ENCODE measurements around the gene ADAMTSL5.

Gene ADAMTSL5

GRCh38 chr19:1466018-1466460 is 46.8 kb downstream of the ADAMTSL5 start:
- DNase-seq (ENCODE audit: low spot score) = no peak

- no peak for DNase-seq (ENCODE audit: low spot score)
Observed at GRCh38 chr19:1465191-1466016, 47.4 kb downstream of the ADAMTSL5 start.

- no peak for DNase-seq (ENCODE audit: low spot score)
Observed at GRCh38 chr19:1461862-1462261, 51.0 kb downstream of the ADAMTSL5 start.

GRCh38 chr19:1460033-1460995 is 52.5 kb downstream of the ADAMTSL5 start:
- no peak for DNase-seq (ENCODE audit: low spot score)

- DNase-seq (ENCODE audit: low spot score) = no peak
Observed at GRCh38 chr19:1459479-1459878, 53.3 kb downstream of the ADAMTSL5 start.

- DNase-seq (ENCODE audit: low spot score) = no peak
Observed at GRCh38 chr19:1457892-1458291, 54.9 kb downstream of the ADAMTSL5 start.

- no peak for DNase-seq (ENCODE audit: low spot score)
Observed at GRCh38 chr19:1457031-1457739, 55.6 kb downstream of the ADAMTSL5 start.

GRCh38 chr19:1456121-1456900 is 56.5 kb downstream of the ADAMTSL5 start:
- no peak for DNase-seq (ENCODE audit: low spot score)

- DNase-seq (ENCODE audit: low spot score) = peak; percentile 67
Observed at GRCh38 chr19:1455336-1456120, 57.3 kb downstream of the ADAMTSL5 start.
